Gastrocnemius medialis (tissue), 4 donors: ENCODE measurements around the gene MAFB.

Experiments
- CTCF ChIP-seq, 5 experiments: fragments of 450-650 bp in 3 of 5; fragments of 200-600 bp in 2 of 5; sonication (generic) in 2 of 5; IDR thresholded peaks in 4 of 5; conservative IDR thresholded peaks in 1 of 5; 1 replicate in 4 of 5; 2 replicates in 1 of 5; pipeline ENCODE4 v1.5.1; 2016 to 2019; ENCODE audit warnings: antibody characterized with exemption in 5 of 5, mild to moderate bottlenecking in 3 of 5, moderate library complexity in 3 of 5
- POLR2A ChIP-seq, 2 donors: fragments of 450-650 bp; IDR thresholded peaks; one replicate each; pipeline ENCODE4 v1.6.1; 2017; ENCODE audit warnings: antibody characterized with exemption in 2 of 2, mild to moderate bottlenecking in 2 of 2, moderate library complexity in 2 of 2

GRCh38 chr20:40639132-40639531, 49.9 kb downstream of the MAFB start:
- TF ChIP-seq CTCF (IDR thresholded peaks at IDR 0.05 in 4 of 5, conservative IDR thresholded peaks at IDR 0.05 in 1 of 5) (no peak), POLR2A (IDR thresholded peaks at IDR 0.05) (no peak)
